Measurements from ENCODE around the gene SGCG.

DNA sequence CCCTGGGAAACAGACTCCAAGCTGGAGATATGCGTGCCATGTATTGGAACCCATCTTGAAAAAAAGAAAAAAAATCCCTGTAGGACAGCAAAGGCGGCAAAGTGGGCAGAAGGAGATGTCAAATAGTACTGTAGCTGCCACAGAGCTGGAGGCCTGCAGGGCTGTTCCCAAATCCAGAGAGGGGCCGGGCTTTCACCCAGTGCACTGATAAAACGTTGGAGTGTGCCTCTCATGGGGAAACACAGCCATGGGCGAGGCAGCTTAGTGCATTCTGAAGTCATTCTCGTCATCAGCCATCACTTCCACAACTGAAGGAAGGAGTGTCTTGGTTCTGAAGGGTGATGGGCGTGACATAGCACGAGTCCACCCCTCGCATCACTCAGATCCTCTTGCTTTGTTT lies 4.8 kb downstream of the SGCG start:
- no peak for TF ChIP-seq POLR2AphosphoS5 (IDR thresholded peaks at IDR 0.05; ENCODE audit: low read depth, low read length)
- TF ChIP-seq, protein P1, sequence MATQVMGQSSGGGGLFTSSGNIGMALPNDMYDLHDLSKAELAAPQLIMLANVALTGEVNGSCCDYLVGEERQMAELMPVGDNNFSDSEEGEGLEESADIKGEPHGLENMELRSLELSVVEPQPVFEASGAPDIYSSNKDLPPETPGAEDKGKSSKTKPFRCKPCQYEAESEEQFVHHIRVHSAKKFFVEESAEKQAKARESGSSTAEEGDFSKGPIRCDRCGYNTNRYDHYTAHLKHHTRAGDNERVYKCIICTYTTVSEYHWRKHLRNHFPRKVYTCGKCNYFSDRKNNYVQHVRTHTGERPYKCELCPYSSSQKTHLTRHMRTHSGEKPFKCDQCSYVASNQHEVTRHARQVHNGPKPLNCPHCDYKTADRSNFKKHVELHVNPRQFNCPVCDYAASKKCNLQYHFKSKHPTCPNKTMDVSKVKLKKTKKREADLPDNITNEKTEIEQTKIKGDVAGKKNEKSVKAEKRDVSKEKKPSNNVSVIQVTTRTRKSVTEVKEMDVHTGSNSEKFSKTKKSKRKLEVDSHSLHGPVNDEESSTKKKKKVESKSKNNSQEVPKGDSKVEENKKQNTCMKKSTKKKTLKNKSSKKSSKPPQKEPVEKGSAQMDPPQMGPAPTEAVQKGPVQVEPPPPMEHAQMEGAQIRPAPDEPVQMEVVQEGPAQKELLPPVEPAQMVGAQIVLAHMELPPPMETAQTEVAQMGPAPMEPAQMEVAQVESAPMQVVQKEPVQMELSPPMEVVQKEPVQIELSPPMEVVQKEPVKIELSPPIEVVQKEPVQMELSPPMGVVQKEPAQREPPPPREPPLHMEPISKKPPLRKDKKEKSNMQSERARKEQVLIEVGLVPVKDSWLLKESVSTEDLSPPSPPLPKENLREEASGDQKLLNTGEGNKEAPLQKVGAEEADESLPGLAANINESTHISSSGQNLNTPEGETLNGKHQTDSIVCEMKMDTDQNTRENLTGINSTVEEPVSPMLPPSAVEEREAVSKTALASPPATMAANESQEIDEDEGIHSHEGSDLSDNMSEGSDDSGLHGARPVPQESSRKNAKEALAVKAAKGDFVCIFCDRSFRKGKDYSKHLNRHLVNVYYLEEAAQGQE (IDR thresholded peaks at IDR 0.05; ENCODE audit: insufficient read depth in 1 of 2, low read depth in 2 of 2, low read length in 2 of 2) = no peak
